H1 (cell line): Measurements from ENCODE around the gene FRAT2.

ENCODE experiments used
- CBX8 ChIP-seq: fragments of 300-800, 300-1000 bp; sonication (generic); IDR thresholded peaks from 2 replicates; pipeline ENCODE4 v1.7.1; 2016; ENCODE audit warnings: low read depth, low read length, borderline replicate concordance
- CHD2 ChIP-seq: IDR thresholded peaks from 2 replicates; pipeline ENCODE4 v1.6.1; 2012; ENCODE audit warnings: low read length, improper control_type of control experiment
- EP300 ChIP-seq, 2 experiments: IDR thresholded peaks; 1 replicate in 1 of 2; 2 replicates in 1 of 2; pipeline ENCODE4 v1.6.1; 2011 to 2012; ENCODE audit warnings: low read depth in 2 of 2, low read length in 2 of 2, mild to moderate bottlenecking in 2 of 2, borderline replicate concordance in 1 of 2, inconsistent platforms in 1 of 2, moderate library complexity in 1 of 2
- POLR2AphosphoS5 ChIP-seq: IDR thresholded peaks from 2 replicates; pipeline ENCODE4 v1.6.1; 2011; ENCODE audit warnings: low read depth, low read length
- RAD21 ChIP-seq, 2 experiments: IDR thresholded peaks in 1 of 2; conservative IDR thresholded peaks in 1 of 2; 2 replicates each; pipeline ENCODE4 v1.6.1; 2011; ENCODE audit warnings: low read depth in 2 of 2, low read length in 2 of 2, improper control_type of control experiment in 1 of 2, inconsistent platforms in 1 of 2, mild to moderate bottlenecking in 1 of 2, moderate library complexity in 1 of 2
- SIN3A ChIP-seq, 2 experiments: IDR thresholded peaks in 1 of 2; conservative IDR thresholded peaks in 1 of 2; 2 replicates each; pipeline ENCODE4 v1.6.1; 2011 to 2012; ENCODE audit warnings: low read length in 2 of 2, improper control_type of control experiment in 1 of 2, low read depth in 1 of 2, mild to moderate bottlenecking in 1 of 2
- TCF12 ChIP-seq: IDR thresholded peaks from 2 replicates; pipeline ENCODE4 v1.6.1; 2011; ENCODE audit warnings: low read depth, mild to moderate bottlenecking, low read length
- TF ChIP-seq, protein P1 (sequence below), 3 experiments: IDR thresholded peaks; 1 replicate in 2 of 3; 2 replicates in 1 of 3; pipeline versions ENCODE4 v1.5.1 to v1.6.1; 2011; ENCODE audit warnings: low read length in 3 of 3, mild to moderate bottlenecking in 3 of 3, inconsistent platforms in 2 of 3, low read depth in 1 of 3, moderate library complexity in 1 of 3; ENCODE audit not compliant: insufficient read depth in 1 of 3; ENCODE audit errors: control extremely low read depth in 1 of 3

DNA sequence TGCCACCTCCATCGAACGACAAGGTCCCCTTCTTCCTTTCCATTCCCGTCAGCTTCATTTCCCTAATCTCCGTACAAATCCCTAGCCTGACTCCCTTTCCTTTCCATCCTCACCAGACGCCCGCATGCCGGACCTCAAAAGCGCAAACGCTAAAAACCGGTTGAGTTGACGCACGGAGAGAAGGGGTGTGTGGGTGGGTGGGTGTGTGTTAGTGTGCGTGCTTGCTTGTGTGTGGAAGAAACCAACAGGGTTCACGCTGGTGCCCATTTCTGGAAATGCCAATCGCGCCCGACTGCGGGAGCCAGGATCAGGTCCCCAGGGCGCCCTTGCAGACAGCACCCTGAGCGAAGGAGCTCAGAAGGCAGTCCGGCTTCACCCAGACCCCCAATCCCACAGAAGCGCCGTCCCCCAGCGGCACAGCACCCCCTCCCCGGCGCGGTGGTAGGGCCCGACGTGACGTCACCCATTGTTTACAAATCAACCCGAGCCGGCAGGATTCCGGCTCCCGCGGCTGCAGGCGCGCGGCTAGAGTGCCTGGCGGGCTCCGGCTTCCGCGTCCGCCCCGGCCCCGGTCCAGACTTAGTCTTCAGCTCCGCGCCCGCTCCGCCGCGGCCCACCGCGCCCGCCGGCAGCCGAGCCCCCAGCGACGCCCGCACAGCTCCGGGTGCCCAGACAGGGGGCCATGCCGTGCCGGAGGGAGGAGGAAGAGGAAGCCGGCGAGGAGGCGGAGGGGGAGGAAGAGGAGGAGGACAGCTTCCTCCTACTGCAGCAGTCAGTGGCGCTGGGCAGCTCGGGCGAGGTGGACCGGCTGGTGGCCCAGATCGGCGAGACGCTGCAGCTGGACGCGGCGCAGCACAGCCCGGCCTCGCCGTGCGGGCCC lies 15.5 kb downstream of the FRAT2 start, which contains the start of gene FRAT1:
- TF ChIP-seq, protein P1, sequence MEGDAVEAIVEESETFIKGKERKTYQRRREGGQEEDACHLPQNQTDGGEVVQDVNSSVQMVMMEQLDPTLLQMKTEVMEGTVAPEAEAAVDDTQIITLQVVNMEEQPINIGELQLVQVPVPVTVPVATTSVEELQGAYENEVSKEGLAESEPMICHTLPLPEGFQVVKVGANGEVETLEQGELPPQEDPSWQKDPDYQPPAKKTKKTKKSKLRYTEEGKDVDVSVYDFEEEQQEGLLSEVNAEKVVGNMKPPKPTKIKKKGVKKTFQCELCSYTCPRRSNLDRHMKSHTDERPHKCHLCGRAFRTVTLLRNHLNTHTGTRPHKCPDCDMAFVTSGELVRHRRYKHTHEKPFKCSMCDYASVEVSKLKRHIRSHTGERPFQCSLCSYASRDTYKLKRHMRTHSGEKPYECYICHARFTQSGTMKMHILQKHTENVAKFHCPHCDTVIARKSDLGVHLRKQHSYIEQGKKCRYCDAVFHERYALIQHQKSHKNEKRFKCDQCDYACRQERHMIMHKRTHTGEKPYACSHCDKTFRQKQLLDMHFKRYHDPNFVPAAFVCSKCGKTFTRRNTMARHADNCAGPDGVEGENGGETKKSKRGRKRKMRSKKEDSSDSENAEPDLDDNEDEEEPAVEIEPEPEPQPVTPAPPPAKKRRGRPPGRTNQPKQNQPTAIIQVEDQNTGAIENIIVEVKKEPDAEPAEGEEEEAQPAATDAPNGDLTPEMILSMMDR (IDR thresholded peaks at IDR 0.05; ENCODE audit: control extremely low read depth in 1 of 3, insufficient read depth in 1 of 3, low read depth in 1 of 3, low read length in 3 of 3): no peak
- TF ChIP-seq CHD2 (no peak), CBX8 (no peak), EP300 (IDR thresholded peaks at IDR 0.05; ENCODE audit: borderline replicate concordance in 1 of 2, low read depth in 2 of 2, low read length in 2 of 2) (peak in 1 of 2 experiments; percentile 97; a peak in 2 of 3 replicates), TCF12 (0 out of 2 replicates have a peak, but pooled peaks have one; percentile 23), SIN3A (conservative IDR thresholded peaks at IDR 0.05 in 1 of 2, IDR thresholded peaks at IDR 0.05 in 1 of 2; ENCODE audit: low read depth in 1 of 2, low read length in 2 of 2) (peak; percentile 14 to 18; a peak in 1 of 4 replicates), RAD21 (IDR thresholded peaks at IDR 0.05 in 1 of 2, conservative IDR thresholded peaks at IDR 0.05 in 1 of 2; ENCODE audit: low read depth in 2 of 2, low read length in 2 of 2) (no peak), POLR2AphosphoS5 (peak; percentile 24; the same call in 1 of the 2 replicates)
